ENCODE results near the gene DENND2A.

DENND2A gene

DNA sequence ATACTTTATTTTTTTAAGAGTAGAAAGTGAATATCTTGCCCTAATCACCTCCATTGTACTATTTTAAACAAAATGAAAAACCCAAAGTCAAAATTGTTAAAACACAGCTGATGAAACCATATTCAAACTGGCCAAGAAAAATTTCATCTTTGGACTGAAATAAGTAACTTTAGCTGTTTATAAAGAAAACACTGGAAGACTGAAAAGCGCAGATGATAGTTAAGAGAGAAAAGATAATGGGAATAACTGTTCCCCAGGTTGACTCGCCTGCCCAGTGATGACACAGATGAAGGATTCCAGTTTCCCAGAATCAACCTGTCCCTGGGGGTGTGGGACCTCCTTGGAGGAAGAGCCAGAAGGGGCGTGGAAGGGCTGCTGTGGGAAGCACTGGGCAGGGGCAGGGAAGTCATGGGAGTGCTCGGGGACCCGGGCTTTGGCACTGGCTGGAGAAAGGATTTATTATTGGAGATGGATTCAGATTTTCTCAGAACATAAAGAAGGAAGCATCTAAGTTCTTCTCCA lies 43.1 kb downstream of the DENND2A start:
- H3K4me3 ChIP-seq (ENCODE audit: low read depth in 1 of 2, low read length in 1 of 2): no peak overlapping the region
- no peaks in the 10 kb centered on the region for H3K36me3 ChIP-seq
- H3K27ac ChIP-seq: no peak overlapping the region
- TF ChIP-seq, protein P1, sequence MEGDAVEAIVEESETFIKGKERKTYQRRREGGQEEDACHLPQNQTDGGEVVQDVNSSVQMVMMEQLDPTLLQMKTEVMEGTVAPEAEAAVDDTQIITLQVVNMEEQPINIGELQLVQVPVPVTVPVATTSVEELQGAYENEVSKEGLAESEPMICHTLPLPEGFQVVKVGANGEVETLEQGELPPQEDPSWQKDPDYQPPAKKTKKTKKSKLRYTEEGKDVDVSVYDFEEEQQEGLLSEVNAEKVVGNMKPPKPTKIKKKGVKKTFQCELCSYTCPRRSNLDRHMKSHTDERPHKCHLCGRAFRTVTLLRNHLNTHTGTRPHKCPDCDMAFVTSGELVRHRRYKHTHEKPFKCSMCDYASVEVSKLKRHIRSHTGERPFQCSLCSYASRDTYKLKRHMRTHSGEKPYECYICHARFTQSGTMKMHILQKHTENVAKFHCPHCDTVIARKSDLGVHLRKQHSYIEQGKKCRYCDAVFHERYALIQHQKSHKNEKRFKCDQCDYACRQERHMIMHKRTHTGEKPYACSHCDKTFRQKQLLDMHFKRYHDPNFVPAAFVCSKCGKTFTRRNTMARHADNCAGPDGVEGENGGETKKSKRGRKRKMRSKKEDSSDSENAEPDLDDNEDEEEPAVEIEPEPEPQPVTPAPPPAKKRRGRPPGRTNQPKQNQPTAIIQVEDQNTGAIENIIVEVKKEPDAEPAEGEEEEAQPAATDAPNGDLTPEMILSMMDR (IDR thresholded peaks at IDR 0.05): no peak
- no peaks in the 10 kb centered on the region for H3K9me3 ChIP-seq
- H3K27me3 ChIP-seq: peaks cover 17% of the 10 kb centered on the region
- H3K4me1 ChIP-seq (ENCODE audit: control insufficient read depth in 1 of 2, insufficient read depth in 1 of 2, low read depth in 1 of 2, low read length in 1 of 2): no peaks in the 10 kb centered on the region

DNA sequence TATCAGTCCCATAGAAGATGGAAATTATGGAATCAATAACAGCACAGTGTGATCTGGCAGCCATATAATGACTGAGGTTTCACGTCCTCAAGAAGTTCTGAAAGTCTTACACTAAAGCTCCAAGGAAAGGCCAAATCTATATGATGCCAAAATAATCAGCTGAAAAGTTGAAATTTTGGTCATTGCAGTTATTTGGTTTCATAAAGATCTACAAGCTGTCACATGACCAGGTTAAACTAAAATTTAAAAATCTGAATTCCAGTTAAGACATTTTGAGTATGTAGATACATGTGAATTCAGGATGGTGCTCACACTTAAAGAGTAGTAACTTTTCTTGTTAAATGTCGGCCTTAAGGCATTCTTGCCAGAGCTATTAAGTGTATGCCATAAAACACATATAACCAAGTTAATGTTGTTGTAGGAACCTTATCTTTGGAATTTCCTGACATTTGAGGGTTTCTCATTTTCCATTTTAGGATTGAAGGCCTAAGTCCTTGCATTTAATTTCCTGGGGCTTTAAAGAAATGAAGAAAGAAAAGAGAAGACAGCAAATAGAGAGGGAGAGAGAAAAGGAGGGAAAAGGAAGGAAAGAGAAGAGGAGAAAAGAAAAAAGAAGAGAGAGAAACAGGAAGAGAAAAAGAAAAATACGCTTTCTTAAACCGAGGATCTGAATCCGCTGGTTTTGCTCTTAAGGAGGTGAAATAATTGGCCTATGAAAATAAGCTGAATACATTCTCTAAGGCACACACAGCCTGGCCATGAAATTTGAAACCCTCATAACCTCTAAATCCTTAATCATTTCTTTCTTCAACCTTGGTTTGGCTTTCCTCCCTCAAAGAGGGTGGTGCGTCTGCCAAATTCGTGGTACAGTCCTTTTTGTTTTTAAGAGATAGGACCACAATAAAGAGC lies 43.8 kb downstream of the DENND2A start:
- Histone ChIP-seq H3K27me3 (peaks cover 20% of the 10 kb centered on the region), H3K9me3 (no peaks in the 10 kb centered on the region), H3K4me1 (ENCODE audit: control insufficient read depth in 1 of 2, insufficient read depth in 1 of 2, low read depth in 1 of 2, low read length in 1 of 2) (no peaks in the 10 kb centered on the region), H3K27ac (no peak overlapping the region), H3K36me3 (no peaks in the 10 kb centered on the region), H3K4me3 (ENCODE audit: low read depth in 1 of 2, low read length in 1 of 2) (no peak overlapping the region)
- TF ChIP-seq, protein P1 (IDR thresholded peaks at IDR 0.05): no peak

DNA sequence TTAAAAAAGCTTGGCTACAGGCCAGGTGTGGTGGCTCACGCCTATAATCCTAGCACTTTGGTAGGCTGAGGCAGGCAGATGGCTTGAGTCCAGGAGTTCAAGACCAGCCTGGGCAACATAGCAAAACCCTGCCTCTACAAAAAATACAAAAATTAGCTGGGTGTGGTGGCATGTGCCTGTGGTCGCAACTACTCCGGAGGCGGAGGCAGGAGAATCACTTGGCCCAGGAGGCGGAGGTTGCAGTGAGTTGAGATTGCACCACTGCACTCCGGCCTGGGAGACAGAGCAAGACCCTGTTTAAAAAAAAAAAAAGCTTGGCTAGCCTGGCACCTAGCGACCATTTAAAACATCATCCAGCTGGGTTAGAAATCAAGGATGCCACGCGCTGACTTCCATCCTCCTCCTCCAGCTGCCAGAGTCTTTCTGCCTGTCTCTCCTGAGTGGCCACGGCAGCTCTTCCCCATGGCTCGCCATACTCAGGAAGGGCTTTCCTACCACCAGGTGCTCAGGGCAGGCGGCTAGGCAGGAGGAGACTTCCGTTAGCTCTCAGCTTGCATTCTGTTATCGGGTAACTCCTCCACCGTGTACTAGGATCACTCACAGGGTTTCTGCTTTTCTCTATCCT lies 45.0 kb downstream of the DENND2A start:
- no peak overlapping the region for H3K4me3 ChIP-seq (ENCODE audit: low read depth in 1 of 2, low read length in 1 of 2)
- no peaks in the 10 kb centered on the region for H3K9me3 ChIP-seq
- H3K27ac ChIP-seq: no peak overlapping the region
- no peaks in the 10 kb centered on the region for H3K4me1 ChIP-seq (ENCODE audit: control insufficient read depth in 1 of 2, insufficient read depth in 1 of 2, low read depth in 1 of 2, low read length in 1 of 2)
- peaks cover 19% of the 10 kb centered on the region for H3K27me3 ChIP-seq
- no peaks in the 10 kb centered on the region for H3K36me3 ChIP-seq
- TF ChIP-seq, protein P1 (IDR thresholded peaks at IDR 0.05): no peak

DNA sequence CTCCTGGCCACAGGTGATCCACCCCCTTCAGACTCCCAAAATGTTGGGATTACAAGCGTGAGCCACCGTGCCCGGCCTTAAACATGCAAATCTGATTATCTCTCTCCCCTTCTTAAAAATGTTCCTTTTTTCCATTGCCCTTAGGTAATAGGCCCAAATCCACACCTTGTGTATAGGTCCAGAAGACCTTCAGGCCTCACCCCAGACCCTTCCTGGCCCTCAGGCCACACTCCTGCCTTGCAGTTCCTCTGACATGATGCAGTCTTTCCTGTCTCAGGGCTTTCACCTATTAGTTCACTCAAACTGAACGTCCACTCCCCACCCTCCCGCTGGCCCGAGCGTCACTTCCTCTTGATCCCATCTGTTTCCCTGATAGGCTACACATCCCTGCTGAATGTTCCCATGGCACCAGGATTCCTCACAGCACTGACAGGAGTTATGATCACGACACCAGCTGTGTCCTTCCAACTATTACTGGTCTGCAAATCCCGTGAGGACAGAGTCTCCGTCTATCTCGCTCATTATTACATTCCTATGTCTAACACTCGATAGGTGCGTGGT lies 46.4 kb downstream of the DENND2A start:
- no peaks in the 10 kb centered on the region for H3K4me1 ChIP-seq (ENCODE audit: control insufficient read depth in 1 of 2, insufficient read depth in 1 of 2, low read depth in 1 of 2, low read length in 1 of 2)

DNA sequence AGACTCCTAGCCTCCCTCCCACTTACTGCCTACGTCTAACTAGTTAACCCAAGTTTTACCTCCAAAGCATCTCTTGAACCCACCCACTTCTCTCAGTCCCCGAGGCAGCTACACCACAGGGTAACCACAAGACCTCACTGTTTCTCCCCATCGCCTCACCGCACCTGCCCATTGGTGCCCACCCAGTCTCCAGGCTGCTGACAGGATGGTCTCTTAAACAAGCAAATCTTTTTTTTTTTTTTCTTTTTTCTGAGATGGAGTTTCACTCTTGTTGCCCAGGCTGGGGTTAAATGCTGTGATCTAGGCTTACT lies 47.0 kb downstream of the DENND2A start:
- Histone ChIP-seq H3K4me1 (ENCODE audit: control insufficient read depth in 1 of 2, insufficient read depth in 1 of 2, low read depth in 1 of 2, low read length in 1 of 2) (no peaks in the 10 kb centered on the region), H3K9me3 (no peaks in the 10 kb centered on the region), H3K27me3 (peaks cover 7% of the 10 kb centered on the region), H3K27ac (no peak overlapping the region), H3K4me3 (ENCODE audit: low read depth in 1 of 2, low read length in 1 of 2) (no peak overlapping the region), H3K36me3 (no peaks in the 10 kb centered on the region)
- TF ChIP-seq, protein P1 (IDR thresholded peaks at IDR 0.05): no peak

More for the DNA sequence above, 46.4 kb downstream of the DENND2A start:
- Histone ChIP-seq H3K4me3 (ENCODE audit: low read depth in 1 of 2, low read length in 1 of 2) (no peak overlapping the region), H3K27ac (no peak overlapping the region), H3K36me3 (no peaks in the 10 kb centered on the region), H3K27me3 (peaks cover 7% of the 10 kb centered on the region), H3K9me3 (no peaks in the 10 kb centered on the region)
- TF ChIP-seq, protein P1 (IDR thresholded peaks at IDR 0.05): no peak
